GM21528 (cell line): ENCODE results near the gene KIRREL2.
"Not testable (repeated sequence)": the region's sequence is repeated elsewhere in the genome, so short reads cannot be mapped to it uniquely, and the experiment has no call there.

Experiments used
- ATAC-seq: cut with Tn5 transposase; IDR thresholded peaks from one replicate; pipeline ENCODE4 v1.9.1; 2021; ENCODE audit warnings: mild to moderate bottlenecking, moderate library complexity; ENCODE audit not compliant: unreplicated experiment, low FRiP score

KIRREL2 gene

DNA sequence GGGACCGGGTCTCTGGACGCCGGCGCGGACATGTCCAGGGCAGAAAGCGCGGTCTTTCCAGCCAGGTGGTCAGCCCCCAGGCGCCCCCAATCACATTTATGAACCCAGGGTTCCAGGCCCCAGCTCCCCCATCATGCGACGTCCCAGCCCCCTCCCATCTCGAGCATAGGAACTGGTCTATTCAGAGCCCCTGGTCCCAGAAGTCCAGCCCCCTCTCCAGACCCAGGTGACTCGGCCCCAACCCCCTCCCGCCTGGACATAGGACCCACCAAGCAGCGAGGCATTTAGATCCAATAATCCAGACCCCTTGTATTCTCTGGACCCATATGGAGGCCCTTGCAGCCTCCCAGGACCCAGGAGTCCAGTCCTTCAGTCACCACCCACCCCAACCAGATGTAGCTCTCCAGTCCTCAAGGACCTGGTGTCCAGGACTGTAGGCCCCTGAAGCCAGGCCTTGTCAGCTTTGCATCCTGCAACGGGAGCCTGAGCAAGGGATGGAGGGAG, 12.2 kb downstream of the KIRREL2 start:
- ATAC-seq = no peak

DNA sequence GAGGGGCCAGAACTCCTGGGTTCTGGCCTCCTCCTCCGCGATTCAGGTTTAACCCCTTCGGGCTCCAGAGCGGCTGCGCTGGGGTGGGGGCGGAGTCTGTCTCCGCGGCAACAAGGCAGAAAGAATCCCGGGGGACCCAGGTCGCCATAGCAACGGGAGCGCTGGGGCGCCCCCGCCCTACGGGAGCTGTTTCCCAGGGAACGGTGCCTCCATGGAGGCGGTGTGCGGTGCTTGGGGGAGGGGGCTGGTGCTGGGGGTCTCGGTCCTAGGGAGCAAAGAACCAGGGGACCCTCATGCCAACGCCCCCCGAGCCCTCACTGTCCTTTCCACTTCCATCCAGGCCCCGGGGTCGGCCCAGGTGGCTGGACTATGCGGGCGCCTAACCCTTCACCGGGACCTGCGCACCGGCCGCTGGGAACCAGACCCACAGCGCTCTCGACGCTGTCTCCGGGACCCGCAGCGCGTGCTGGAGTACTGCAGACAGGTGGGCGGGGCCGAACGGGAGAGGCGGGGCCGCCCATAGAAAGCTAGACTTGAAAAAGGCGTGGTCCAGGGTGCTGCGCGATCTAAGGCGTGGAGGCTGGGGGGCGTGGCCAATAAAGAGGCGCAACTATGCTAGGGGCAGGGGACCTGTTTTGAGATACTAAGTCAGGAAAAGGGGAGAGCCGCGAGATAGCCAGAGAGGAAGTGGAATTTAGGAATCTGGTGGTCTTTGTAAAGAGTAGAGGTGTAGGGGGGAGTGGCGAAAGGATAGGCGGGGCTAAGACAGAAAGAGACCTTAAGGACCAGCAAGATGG, 12.8 kb downstream of the KIRREL2 start:
- peak; percentile 51 for ATAC-seq

DNA sequence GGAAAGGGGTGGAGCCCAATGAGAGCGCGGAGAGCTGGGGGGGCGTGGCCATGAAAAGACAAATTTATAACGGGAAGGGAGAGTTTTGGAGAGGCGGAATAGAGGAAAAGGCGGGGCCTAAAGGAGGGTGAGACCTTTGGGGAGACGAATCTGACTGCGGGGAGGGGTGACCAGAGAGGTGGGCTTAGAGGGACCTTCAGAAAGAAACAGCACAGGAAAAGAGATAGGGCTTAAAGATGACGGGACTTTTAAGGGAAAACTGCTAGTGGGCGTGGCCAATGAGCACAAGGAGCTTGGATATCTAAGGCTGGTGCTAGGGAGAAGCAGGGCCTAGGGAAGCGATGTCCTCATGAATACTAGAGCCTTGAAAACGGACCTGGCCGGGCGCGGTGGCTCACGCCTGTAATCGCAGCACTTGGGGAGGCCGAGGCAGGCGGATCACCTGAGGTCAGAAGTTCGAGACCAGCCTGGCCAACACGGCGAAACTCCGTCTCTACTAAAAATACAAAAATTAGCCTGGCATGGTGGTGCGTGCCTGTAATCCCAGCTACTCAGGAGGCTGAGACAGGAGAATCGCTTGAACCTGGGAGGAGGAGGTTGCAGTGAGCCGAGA, 13.5 kb downstream of the KIRREL2 start:
- not testable (repeated sequence) for ATAC-seq

DNA sequence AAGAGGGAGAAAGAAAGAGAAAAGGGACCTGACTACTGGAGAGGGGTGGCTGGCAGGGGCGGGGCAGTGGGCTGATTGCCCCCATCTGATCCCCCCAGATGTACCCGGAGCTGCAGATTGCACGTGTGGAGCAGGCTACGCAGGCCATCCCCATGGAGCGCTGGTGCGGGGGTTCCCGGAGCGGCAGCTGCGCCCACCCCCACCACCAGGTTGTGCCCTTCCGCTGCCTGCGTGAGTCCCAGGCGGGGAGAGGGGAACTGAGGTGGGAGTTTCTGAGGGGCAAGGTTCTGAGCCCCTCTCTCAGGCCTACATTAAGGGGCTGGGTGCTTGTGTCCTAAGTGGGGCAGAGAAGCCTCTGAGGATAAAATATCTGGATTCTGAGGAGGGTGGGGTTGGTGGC, 14.1 kb downstream of the KIRREL2 start:
- ATAC-seq = no peak

DNA sequence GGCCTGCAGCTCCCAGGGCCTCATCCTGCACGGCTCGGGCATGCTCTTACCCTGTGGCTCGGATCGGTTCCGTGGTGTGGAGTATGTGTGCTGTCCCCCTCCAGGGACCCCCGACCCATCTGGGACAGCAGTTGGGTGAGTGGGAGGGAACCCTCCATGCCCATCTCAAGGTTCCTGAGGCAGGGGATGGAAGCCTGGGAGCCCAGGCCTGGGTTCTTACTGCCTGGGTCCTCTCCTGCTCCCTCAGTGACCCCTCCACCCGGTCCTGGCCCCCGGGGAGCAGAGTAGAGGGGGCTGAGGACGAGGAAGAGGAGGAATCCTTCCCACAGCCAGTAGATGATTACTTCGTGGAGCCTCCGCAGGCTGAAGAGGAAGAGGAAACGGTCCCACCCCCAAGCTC, 14.9 kb downstream of the KIRREL2 start:
- no peak for ATAC-seq

DNA sequence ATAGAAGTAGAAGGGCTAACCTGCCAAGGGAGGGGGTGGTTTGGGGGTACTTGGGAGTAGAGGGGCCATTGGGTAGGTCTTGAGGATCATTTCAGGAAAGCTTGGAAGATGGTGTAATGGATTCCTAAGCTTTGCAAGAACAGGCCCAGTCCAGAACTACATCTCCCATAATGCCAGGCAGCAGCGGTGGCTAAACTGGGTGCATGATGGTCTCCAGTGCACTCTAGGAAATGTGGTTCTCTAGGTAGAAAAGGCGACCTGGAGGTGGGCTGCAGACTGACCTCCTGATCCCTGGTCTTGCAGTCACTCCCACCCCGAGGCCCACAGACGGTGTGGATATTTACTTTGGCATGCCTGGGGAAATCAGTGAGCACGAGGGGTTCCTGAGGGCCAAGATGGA, 15.5 kb downstream of the KIRREL2 start:
- ATAC-seq = no peak

DNA sequence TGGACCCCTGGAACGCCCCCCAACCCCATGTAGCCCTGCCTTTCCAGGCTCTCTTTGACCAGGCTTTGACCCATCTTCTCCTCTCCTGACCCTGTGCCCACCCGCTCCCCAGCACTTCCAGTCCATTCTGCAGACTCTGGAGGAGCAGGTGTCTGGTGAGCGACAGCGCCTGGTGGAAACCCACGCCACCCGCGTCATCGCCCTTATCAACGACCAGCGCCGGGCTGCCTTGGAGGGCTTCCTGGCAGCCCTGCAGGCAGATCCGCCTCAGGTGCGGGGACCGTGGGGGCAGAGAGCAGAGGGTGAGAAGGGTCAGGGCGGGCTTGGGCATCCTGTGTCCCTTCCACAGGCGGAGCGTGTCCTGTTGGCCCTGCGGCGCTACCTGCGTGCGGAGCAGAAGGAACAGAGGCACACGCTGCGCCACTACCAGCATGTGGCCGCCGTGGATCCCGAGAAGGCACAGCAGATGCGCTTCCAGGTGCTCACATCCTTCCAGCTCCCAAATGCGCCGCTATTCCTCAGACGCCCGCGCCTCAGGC, 17.8 kb downstream of the KIRREL2 start:
- ATAC-seq = no peak

DNA sequence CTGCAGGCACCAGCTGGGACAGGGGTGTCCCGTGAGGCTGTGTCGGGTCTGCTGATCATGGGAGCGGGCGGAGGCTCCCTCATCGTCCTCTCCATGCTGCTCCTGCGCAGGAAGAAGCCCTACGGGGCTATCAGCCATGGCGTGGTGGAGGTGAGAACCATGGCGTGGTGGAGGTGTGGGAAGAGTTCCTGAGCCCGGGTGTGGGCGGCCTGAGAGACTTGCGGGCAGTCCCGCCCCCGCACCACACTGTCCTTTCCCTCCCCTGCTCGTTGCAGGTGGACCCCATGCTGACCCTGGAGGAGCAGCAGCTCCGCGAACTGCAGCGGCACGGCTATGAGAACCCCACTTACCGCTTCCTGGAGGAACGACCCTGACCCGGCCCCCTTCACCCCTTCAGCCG, 22.4 kb downstream of the KIRREL2 start:
- no peak for ATAC-seq

DNA sequence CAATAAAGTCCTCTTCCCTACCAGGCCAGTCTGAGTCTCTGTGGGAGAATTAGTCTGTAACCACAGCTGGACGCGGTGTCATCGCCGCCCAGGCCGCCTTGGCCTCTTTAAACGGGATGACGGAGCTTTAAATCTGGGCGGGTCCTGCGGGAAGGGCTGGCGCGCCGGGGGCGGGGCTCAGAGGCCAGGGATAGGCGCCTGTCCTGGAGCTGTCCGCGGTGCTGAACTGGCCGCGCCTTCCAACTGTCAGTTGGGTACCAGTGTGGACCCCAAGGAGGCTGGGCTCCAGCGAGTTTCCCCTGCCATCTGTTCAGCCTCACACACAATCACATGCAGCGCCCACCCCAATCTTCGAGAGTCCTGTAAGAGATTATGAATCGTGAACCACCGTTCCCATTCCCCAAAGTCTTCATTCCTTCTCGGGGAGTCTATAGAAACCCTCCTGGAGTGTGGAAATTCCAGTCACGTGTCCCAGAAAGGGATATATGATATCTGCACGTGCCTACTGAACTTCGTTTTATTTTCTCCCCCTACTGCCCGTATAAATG, 23.1 kb downstream of the KIRREL2 start:
- no peak for ATAC-seq

DNA sequence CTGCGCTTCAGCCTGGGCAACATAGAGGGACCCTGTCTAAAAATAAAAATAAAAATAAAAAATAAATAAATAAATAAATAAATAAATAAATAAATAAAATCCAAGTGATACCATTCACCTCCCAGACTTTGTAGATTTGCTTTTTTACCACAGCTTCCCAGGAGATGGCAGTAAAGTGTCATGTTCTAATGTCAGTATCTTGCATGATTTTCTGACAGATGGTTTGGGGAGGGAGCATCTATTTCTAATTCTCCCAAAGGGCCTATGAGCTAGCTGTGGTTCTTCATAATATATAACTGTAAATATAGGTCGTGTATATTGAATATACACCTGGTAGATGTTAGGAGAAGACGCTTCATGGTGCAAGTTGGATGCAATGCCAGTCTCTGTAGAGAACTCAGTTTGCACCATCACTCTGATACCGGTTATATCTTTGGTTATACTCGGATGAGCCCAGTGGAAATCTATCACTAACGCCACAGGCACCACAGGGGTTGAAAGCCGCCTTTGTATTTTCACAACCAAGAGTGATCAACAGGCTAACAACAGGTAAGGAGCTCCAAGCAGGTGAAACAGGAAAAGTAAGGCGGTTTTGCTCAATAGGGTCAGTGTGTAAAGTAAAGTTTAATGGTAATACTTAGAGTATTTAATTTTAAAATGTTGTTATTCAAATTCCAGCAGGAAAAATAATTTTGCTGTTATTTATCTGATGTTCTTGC, 25.6 kb downstream of the KIRREL2 start:
- no peak for ATAC-seq

DNA sequence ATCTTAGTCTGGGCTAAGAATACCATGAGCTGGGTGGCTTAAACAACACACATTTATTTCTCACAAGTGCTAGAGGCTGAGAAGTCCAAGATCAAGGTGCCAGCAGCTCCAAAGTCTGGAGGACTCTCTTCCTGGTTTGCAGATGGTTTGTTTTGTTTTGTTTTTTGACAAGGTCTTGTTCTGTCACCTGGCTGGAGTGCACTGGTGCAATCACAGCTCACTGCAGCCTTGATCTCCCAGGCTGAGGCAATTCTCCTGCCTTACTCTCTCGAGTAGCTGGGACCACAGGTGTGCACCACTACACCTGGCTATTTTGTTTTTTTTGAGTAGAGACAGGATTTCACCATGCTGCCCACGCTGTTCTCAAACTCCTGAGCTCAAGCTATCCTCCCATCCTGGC, 27.2 kb downstream of the KIRREL2 start:
- ATAC-seq = no peak

DNA sequence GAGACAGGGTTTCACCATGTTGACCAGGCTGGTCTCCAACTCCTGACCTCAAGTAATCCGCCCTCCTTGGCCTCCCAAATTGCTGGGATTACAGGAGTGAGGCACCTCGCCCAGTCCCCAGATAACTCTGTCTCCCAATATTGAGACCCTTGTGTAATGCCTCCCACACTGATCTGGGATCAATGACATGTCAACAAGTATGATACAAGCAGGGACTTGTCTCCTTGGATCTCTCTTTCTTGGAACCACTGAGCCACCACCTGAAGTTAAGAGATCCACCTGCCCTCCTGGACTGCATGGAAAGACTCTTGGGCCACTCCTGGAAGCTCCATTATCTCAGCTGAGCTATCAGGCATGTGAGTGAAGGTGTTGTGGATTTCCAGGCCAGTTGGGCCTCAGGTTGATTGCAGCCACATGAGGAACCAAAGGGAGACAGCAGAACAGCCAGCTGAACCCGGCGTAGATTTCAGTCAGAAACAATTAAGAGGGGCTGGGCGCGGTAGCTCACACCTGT, 28.6 kb downstream of the KIRREL2 start:
- no peak for ATAC-seq

DNA sequence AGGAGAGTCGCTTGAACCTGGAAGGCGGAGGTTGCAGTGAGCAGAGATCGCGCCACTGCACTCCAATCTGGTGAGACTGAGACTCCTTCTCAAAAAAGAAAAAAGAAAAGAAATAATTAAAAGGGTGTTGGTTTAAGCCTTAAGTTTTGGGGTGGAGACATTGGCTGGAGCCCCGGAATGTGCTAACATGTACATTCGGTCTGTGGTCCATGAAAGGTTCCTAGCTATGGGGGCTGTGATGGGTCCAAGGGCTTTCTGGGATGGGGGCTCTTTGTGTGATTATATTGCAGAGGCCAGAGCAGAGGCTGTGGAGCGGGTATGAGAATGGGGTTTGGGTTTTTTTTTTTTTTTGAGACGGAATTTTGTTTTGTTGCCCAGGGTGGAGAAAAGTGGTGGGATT, 29.2 kb downstream of the KIRREL2 start:
- ATAC-seq = no peak

DNA sequence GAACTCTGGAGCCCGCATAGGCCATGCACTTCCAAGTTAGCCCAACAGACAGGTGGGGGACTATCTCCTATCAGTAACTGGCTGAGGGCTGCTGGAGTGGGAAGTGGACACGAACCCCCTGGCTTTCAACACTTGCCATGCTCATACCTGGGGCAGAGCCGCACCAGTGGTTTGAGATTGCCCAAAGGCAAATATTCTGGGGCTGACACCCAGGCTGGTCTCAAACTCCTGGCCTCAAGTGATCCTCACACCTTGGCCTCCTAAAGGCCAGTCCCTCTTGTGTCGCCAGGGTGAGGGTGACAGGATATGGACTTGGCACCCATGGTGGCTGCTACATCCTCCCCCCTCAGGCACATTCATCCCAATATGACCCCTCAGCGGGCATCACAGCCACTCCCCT, 30.5 kb downstream of the KIRREL2 start:
- ATAC-seq = no peak

DNA sequence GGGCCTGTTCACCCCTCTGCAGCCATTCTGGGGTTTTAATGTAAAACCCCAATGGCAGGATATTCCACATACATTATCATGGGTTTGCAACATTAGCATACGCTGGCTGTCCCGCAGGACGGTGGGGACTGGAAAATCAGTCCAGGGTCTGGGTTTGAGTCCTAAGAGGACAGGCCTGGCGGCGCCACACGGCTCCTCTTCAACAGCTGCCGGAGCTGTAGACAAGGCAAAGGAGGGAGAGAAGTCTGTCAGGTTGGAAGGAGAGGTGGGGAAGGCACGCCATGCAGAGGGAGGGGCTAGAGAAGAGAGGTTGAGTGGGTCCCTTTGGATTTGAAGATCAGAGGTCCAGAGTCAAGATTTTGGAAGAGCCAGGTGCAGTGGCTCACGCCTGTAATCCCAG, 31.7 kb downstream of the KIRREL2 start:
- no peak for ATAC-seq

DNA sequence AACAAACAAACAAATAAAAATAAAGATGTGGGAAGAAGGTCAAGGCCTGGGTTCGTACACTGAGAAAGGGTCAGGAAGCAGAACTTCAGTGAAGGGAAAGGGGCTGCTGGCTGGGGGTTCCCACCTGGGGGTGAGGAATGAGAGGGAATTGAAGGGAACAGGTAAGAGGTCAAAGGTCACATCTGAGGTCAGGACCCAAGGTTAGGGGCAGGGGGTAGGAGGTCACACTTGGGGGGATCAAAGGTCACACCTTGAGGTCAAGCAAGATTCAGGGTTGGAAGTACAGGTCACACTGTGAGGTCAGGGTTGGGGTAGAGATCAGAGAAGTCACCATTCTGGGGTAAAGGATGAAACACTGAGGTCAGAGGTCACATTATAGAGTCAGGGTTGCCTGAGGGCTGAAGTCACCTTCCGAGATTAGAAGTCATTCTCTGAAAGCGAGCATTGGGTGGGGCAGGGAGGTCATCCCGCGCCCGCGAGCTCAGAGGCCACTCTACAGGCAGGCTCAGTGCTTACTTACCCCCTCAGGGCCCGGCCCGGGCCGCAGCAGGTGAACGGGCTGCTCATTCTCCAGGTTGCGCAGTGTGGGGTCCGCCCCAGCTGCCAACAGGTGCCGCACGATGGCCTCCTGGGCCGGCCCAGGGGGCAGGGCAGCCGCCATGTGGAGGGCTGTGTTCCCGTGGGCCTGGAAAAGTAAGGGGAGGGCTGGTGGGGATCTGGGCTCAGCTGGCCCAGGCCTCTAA, 32.8 kb downstream of the KIRREL2 start:
- no peak for ATAC-seq

DNA sequence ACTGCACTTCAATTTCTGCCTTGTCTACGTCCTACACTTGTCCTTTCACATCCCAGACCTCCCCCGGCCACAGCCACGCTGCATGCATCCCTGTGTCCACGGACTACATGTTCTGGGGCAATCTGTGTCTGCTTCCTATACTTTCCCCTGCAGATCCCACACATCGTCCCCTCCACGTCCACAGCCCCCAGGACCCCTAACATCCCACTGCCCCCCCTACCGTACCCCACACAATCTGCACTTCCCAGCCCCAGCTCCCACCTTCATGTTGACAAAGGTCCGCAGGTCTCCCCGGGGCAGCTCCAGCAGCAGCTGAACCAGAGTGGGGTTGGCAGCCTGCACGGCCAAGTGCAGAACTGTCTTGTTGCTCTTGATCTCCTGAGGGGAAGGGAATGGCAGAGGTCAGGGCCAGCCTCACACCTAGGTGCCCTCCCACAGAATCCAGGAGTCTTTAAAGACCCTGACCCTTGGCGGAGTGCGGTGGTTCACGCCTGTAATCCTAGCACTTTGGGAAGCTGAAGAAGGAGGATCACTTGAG, 33.5 kb downstream of the KIRREL2 start:
- ATAC-seq = no peak

DNA sequence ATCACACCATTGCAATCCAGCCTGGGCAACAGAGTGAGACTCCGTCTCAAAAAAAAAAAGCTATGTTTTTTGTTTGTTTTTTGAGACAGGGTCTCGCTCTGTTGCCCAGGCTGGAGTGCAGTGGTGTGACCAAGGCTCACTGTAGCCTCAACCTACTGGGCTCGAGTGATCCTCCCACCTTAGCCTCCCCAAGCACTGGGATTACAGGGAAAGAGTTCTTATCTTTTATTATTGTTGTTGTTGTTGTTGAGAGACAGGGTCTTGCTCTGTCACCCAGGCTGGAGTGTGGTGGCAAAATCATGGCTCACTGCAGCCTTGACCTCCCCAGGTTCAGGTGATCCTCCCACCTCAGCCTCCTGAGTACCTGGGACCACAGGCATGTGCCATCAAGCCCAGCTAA, 35.1 kb downstream of the KIRREL2 start:
- ATAC-seq = not testable (repeated sequence)

DNA sequence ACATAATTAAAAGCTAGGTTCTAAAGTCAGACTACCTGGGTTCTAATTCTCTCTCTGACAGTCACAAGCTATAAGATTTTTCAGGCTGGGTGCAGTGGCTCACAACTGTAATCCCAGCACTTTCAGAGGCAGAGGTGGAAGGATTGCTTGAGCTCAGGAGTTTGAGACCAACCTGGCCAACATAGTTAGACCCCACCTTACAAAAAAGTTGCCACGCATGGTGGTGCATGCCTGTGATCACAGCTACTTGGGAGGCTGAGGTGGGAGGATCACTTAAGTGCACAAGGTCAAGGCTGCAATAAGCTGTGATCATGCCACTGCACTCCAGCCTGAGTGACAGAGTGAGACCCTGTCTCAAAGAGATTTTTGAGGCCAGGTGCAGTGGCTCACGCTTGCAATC, 37.6 kb downstream of the KIRREL2 start:
- no peak for ATAC-seq
